GM23248 (cell line): ENCODE data around the gene PLCB2.

Experiments
- EZH2 ChIP-seq: fragments of 200-600 bp; sonication (generic); IDR thresholded peaks from 2 replicates; pipeline ENCODE4 v1.6.1; 2018; ENCODE audit warnings: antibody characterized with exemption, mild to moderate bottlenecking; ENCODE audit not compliant: insufficient read depth, poor library complexity, severe bottlenecking
- EZH2phosphoT487 ChIP-seq: fragments of 200-600 bp; sonication (generic); IDR thresholded peaks from 2 replicates; pipeline ENCODE4 v1.6.1; 2018; ENCODE audit warnings: antibody characterized with exemption, moderate library complexity, mild to moderate bottlenecking, low read depth; ENCODE audit not compliant: insufficient read depth

GRCh38 chr15:40300367-40300766 lies 7.4 kb downstream of the PLCB2 start:
- TF ChIP-seq EZH2phosphoT487 (no peak), EZH2 (no peak)
